ENCODE results near the gene CYP4F12.
"Not testable (repeated sequence)": the region's sequence is repeated elsewhere in the genome, so short reads cannot be mapped to it uniquely, and the experiment has no call there.

Gene CYP4F12

GRCh38 chr19:15650123-15650522 is 22.8 kb upstream of the CYP4F12 start:
- DNase-seq (ENCODE audit: low spot score) = not testable (repeated sequence)

DNA sequence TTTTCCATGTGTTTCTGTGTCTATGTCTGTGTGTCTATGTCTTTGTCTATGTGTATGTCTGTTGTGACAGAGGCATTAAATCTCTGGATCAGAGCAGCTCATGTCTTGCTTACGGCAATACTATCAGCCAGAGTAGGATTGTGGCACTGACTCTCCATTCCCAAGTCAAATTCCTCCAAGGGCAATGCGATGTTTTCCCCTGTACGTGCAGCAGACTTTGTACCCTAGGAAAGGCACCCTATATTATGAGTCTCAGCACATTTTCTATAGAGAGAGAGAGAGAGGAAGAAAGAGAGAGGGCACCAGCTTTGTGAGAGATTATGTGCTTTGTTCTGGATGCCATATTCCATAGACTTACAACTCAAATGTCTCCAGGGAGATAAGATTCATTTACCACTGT is 21.1 kb upstream of the CYP4F12 start:
- DNase-seq (ENCODE audit: low spot score) = no peak

DNA sequence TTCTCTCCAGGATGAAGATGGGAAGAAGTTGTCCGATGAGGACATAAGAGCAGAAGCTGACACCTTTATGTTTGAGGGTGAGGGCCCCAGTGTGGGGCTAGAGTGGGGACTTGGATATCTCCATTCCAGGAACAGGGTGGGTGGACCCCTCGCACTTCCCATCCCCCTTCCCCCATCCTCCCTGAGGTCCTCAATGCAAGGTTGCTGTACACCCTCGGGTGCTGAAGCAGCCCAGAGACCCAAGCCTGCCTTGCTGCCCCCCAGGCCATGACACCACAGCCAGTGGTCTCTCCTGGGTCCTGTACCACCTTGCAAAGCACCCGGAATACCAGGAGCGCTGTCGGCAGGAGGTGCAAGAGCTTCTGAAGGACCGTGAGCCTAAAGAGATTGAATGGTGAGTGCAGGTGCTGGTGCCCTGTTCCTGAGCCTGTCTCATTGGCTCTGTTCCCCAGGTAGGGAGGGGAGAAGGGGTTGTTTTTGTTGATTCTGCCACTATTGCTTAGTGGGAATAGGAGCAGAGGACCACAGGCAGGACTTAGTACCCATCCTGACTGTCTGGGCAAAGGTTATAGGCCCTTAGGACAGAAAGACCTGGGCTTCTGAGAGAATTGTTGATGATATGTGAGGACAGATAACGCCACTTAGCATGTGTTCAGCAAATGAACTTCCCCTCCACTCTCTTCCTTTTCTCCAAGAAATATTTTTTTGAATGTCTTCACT is 20.2 kb upstream of the CYP4F12 start:
- DNase-seq (ENCODE audit: low spot score) = no peak

- no peak for DNase-seq (ENCODE audit: low spot score)
These were observed 16.4 kb upstream of the CYP4F12 start for GRCh38 chr19:15656467-15656866.

DNA sequence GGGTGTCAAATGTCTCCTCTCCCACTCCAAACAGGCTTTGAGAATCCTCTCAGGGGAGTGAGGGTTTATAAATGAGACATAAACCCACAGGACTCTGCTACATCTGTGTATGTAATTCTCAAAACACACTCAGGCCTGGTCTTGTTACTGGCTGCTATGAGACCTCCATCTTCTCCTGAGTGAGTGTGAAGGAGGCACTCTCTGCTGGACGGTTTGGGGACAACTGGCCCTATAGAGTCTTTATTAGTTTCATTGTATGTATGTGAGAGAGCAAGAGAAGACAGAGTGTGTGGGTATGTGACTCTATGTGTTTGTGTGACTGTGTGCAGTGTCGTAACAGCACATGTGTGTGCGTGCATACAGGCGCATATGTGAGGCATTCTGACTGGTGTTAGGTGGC is 9.6 kb upstream of the CYP4F12 start:
- no peak for DNase-seq (ENCODE audit: low spot score)

DNA sequence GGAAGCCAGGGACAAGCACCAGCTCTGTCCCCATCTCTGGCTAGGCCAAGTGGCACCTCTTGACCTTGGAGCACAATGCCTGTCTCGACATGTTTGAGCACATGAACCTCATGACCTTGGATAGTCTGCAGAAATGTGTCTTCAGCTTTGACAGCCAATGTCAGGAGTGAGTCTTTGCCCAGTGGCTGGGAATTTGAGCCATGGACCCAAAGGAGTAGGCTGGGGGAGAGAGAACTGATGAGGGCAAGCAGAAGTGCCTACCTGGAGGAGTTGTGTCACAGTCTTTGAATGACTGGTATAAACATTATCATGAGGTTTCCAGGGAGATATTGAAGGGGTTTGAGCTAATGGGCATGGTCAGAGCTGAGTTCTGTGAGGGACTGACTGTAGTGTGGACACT is 6.7 kb upstream of the CYP4F12 start:
- no peak for DNase-seq (ENCODE audit: low spot score)

DNA sequence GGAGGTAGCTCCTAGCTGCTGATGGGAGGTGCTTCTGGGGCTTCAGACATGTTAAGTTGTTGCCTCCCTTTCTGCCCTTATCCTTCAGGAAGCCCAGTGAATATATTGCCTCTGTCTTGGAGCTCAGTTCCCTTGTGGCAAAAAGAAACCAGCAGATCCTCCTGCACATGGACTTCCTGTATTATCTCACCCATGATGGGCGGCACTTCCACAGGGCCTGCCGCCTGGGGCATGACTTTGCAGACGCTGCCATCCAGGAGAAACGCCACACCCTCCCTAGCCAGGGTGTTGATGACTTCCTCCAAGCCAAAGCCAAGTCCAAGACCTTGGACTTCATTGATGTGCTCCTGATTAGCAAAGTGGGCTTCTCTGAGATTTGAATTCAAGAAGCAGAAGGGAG is 6.0 kb upstream of the CYP4F12 start:
- DNase-seq (ENCODE audit: low spot score) = no peak

- no peak for DNase-seq (ENCODE audit: low spot score)
These were observed 3.4 kb upstream of the CYP4F12 start for GRCh38 chr19:15669440-15669839.

- DNase-seq (ENCODE audit: low spot score) = no peak
These were observed 3.0 kb upstream of the CYP4F12 start for GRCh38 chr19:15669891-15670290.

GRCh38 chr19:15671237-15671821 is 1.6 kb upstream of the CYP4F12 start:
- DNase-seq (ENCODE audit: low spot score) = no peak

DNA sequence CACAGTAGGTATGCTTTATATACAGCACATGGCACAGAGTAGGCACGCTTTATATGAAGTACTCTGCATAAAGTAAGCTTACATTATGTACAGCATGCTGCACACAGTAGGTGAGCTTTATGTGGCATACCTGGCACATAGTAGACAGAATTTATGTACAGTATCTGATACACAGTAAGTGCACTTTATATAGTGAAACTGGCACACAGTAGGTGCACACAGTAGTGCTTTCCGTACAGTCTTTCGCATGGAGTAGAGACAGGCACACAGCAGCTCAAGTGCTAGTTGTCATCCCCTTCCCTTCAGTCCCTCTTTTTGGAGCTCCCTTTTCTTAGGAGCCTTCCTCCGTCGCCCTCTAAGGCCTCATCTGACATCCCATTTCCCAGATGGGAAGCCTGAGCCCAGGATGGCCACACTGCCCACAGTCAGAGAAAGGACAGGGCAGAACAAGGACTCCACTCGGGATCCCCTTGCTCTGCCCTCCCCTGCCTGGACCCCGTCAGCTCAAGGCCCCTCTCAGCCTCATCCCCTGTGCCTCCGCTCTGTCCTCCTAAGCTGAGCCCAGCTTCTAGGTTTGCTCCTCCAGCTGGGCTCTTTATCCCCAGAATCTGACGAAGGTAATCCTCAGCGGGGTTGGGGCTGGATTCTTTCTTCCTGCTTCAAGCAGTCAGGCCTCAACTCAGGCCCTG is 852 bp upstream of the CYP4F12 start:
- DNase-seq (ENCODE audit: low spot score) = no peak

- no peak for DNase-seq (ENCODE audit: low spot score)
These were observed 328 bp downstream of the CYP4F12 start for GRCh38 chr19:15673176-15673654.

GRCh38 chr19:15675560-15675959 is 2.7 kb downstream of the CYP4F12 start:
- DNase-seq (ENCODE audit: low spot score) = no peak

- no peak for DNase-seq (ENCODE audit: low spot score)
These were observed 6.2 kb downstream of the CYP4F12 start for GRCh38 chr19:15679089-15679488.

GRCh38 chr19:15679865-15680264 is 7.0 kb downstream of the CYP4F12 start:
- not testable (repeated sequence) for DNase-seq (ENCODE audit: low spot score)

- DNase-seq (ENCODE audit: low spot score) = no peak
These were observed 7.8 kb downstream of the CYP4F12 start for GRCh38 chr19:15680478-15681322.

DNA sequence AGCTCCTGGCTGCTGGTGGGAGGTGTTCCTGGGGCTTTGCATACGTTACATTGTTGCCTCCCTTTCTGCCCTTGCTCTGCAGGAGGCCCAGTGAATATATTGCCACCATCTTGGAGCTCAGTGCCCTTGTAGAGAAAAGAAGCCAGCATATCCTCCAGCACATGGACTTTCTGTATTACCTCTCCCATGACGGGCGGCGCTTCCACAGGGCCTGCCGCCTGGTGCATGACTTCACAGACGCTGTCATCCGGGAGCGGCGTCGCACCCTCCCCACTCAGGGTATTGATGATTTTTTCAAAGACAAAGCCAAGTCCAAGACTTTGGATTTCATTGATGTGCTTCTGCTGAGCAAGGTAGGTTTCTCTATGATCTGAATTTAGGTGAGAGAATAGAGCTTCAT is 10.5 kb downstream of the CYP4F12 start:
- no peak for DNase-seq (ENCODE audit: low spot score)

- DNase-seq (ENCODE audit: low spot score) = no peak
These were observed 11.9 kb downstream of the CYP4F12 start for GRCh38 chr19:15684828-15685227.

DNA sequence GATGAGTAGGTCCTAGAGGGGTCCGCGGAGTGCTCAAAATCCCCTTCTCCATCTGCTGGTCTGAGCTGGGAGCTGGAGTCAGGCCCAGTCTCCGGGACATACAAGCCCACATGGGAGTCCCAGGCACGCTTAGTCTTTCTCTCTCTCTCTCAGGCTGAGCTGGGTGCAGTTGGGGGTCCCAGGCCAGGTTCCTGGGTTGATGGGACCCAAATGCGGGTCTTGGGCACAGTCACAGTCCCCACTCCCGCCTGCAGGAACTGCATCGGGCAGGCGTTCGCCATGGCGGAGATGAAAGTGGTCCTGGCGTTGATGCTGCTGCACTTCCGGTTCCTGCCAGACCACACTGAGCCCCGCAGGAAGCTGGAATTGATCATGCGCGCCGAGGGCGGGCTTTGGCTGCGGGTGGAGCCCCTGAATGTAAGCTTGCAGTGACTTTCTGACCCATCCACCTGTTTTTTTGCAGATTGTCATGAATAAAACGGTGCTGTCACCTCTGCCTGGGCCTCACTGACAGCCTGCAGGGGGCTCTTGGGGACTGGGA is 23.8 kb downstream of the CYP4F12 start:
- DNase-seq (ENCODE audit: low spot score) = no peak

DNA sequence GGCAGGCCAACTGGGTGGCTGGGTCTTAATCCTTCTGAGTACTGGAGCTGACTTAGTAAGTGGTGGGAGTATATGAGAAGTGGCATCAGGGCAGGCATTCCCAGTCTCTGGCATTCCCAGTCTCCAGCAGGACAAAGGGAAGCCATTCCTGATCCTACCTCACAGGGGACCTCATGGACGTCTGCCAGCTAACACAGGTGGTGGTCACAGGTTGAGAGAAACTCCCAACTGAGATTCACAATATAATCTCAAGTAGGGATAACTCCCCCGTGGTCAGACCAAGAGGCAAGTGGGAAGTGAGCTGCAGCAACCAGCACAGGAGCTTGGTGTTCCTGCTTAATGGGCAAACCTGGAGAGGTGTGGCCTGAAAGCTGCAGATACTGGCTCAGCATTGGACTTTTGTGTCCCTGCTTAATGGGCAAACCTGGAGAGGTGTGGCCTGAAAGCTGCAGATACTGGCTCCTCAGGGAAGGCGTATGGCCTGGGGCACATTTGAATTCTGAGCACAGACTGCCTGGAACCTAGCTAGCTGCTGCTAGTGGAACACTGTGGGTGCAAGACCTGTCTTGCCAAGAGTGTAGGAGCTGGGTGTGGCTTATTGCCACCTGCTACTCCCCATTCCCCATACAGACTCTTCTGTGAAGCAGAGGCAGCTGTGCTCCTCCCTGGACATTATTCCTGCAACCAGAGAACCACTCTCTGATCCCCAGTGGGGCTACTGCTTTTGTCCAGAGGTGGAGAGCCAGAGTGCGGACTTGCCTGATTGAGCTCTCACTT is 29.1 kb downstream of the CYP4F12 start:
- DNase-seq (ENCODE audit: low spot score) = no peak

- DNase-seq (ENCODE audit: low spot score) = no peak
These were observed 29.6 kb downstream of the CYP4F12 start for GRCh38 chr19:15702534-15702930.
